H1 (cell line): ENCODE data around the gene ZNF189. TPM values are rescaled to one million over a fixed set of nuclear protein-coding genes. Genes with fewer than 3 reads are reported as not detected.

ENCODE experiments used
- CTCF ChIA-PET: fragments of 300-600 bp; sonication (Branson Sonifier 250); formaldehyde crosslinking; loops from one replicate; lab custom pipeline; 2021; ENCODE audit not compliant: partially characterized antibody; lab: Charles Lee
- POLR2A ChIA-PET: fragments of 300-600 bp; sonication (Branson Sonifier 250); formaldehyde crosslinking; loops from one replicate; lab custom pipeline; 2021; ENCODE audit warnings: inconsistent platforms; ENCODE audit not compliant: partially characterized antibody; lab: Charles Lee
- DNase-seq, 2 experiments: peaks; one replicate each; pipeline versions ENCODE4 v3.0.0 to v3.0.0-alpha.2; 2010 to 2022; ENCODE audit warnings: low spot score in 2 of 2, low read depth in 1 of 2, mixed read lengths in 1 of 2
- FAIRE-seq: peaks from 2 replicates; lab custom pipeline; 2011; peaks lifted over from hg19 to GRCh38; lab: Jason Lieb, UNC
- H2AFZ ChIP-seq: 2 replicates; pipeline ENCODE4 v1.8.1; 2012; ENCODE audit warnings: low read length, inconsistent platforms
- H2AK5ac ChIP-seq: 2 replicates; pipeline ENCODE4 v1.6.1; 2013; ENCODE audit warnings: low read depth, low read length
- H2BK120ac ChIP-seq: replicated peaks from 2 replicates; pipeline ENCODE3; 2013; ENCODE audit warnings: low read depth, low read length, inconsistent platforms
- H2BK12ac ChIP-seq: 2 replicates; pipeline ENCODE4 v1.6.1; 2013; ENCODE audit warnings: low read depth, low read length
- H2BK15ac ChIP-seq: 2 replicates; pipeline ENCODE4 v1.6.1; 2013; ENCODE audit warnings: low read length
- H2BK20ac ChIP-seq: 2 replicates; pipeline ENCODE4 v1.6.1; 2013; ENCODE audit warnings: low read length
- H2BK5ac ChIP-seq: 2 replicates; pipeline ENCODE4 v1.6.1; 2013; ENCODE audit warnings: low read depth, low read length
- H3K14ac ChIP-seq: 2 replicates; pipeline ENCODE4 v1.6.1; 2013; ENCODE audit warnings: inconsistent platforms; ENCODE audit not compliant: insufficient read length
- H3K18ac ChIP-seq: 2 replicates; pipeline ENCODE4 v1.6.1; 2013; ENCODE audit warnings: low read length; ENCODE audit errors: extremely low read depth
- H3K23ac ChIP-seq: 2 replicates; pipeline ENCODE4 v1.6.1; 2013; ENCODE audit warnings: inconsistent platforms; ENCODE audit not compliant: insufficient read length
- H3K23me2 ChIP-seq: 2 replicates; pipeline ENCODE4 v1.6.1; 2013; ENCODE audit warnings: low read depth, low read length
- H3K27ac ChIP-seq: 2 replicates; pipeline ENCODE4 v1.6.1; 2011; ENCODE audit warnings: low read depth, low read length, inconsistent platforms
- H3K27me3 ChIP-seq, 4 experiments: replicated peaks in 1 of 4; 1 replicate in 1 of 4; 2 replicates in 3 of 4; pipeline versions ENCODE4 v1.6.1 to v1.8.1; 2011 to 2013; ENCODE audit warnings: low read length in 3 of 4, mild to moderate bottlenecking in 3 of 4, inconsistent platforms in 2 of 4, mixed read lengths in 2 of 4, moderate library complexity in 1 of 4; ENCODE audit not compliant: control insufficient read depth in 3 of 4, insufficient read depth in 3 of 4; ENCODE audit errors: extremely low read depth in 1 of 4
- H3K36me3 ChIP-seq, 4 experiments: 2 replicates each; pipeline versions ENCODE4 v1.6.1 to v1.8.1; 2011 to 2013; ENCODE audit warnings: mild to moderate bottlenecking in 4 of 4, low read length in 3 of 4, moderate library complexity in 2 of 4, control low read depth in 1 of 4, inconsistent platforms in 1 of 4; ENCODE audit not compliant: insufficient read depth in 4 of 4, control insufficient read depth in 2 of 4
- H3K4ac ChIP-seq: replicated peaks from 2 replicates; pipeline ENCODE3; 2013; ENCODE audit warnings: low read length, low read depth, mixed read lengths, inconsistent platforms; ENCODE audit not compliant: insufficient read length
- H3K4me1 ChIP-seq, 4 experiments: replicated peaks in 1 of 4; 1 replicate in 1 of 4; 2 replicates in 3 of 4; pipeline versions ENCODE4 v1.6.1 to v1.8.1; 2011 to 2013; ENCODE audit warnings: low read length in 3 of 4, inconsistent platforms in 2 of 4, mixed read lengths in 1 of 4; ENCODE audit not compliant: insufficient read depth in 4 of 4, control insufficient read depth in 3 of 4
- H3K4me2 ChIP-seq, 2 experiments: 2 replicates each; pipeline versions ENCODE4 v1.6.1 to v1.8.1; 2011 to 2013; ENCODE audit warnings: low read depth in 2 of 2, low read length in 2 of 2, control low read depth in 1 of 2, inconsistent platforms in 1 of 2, mild to moderate bottlenecking in 1 of 2; ENCODE audit not compliant: insufficient read depth in 1 of 2
- H3K4me3 ChIP-seq, 4 experiments: fragments of 200-600, 300-600 bp in 1 of 4; sonication (generic), shearing (Covaris generic), sonication (Bioruptor Twin) in 1 of 4; 2 replicates each; pipeline versions ENCODE4 v1.5.1 to v1.8.1; 2011 to 2016; ENCODE audit warnings: low read length in 4 of 4, low read depth in 3 of 4, control low read depth in 2 of 4, inconsistent platforms in 2 of 4, mild to moderate bottlenecking in 2 of 4, mixed read lengths in 1 of 4, moderate library complexity in 1 of 4; ENCODE audit not compliant: insufficient read depth in 2 of 4; ENCODE audit errors: extremely low read depth in 1 of 4
- H3K56ac ChIP-seq: replicated peaks from 2 replicates; pipeline ENCODE3; 2013; ENCODE audit warnings: low read depth, mild to moderate bottlenecking, mixed read lengths, low read length, inconsistent platforms; ENCODE audit not compliant: insufficient read length
- H3K79me1 ChIP-seq: 2 replicates; pipeline ENCODE4 v1.6.1; 2013; ENCODE audit warnings: low read depth, low read length, control low read depth
- H3K79me2 ChIP-seq, 2 experiments: 2 replicates each; pipeline versions ENCODE4 v1.6.1 to v1.8.1; 2012 to 2013; ENCODE audit warnings: low read length in 2 of 2, mild to moderate bottlenecking in 2 of 2, inconsistent platforms in 1 of 2; ENCODE audit not compliant: insufficient read depth in 2 of 2, control insufficient read depth in 1 of 2
- H3K9ac ChIP-seq, 4 experiments: replicated peaks in 1 of 4; 1 replicate in 1 of 4; 2 replicates in 3 of 4; pipeline versions ENCODE4 v1.6.1 to v1.8.1; 2011 to 2013; ENCODE audit warnings: low read depth in 3 of 4, low read length in 3 of 4, control low read depth in 2 of 4, mild to moderate bottlenecking in 2 of 4, moderate library complexity in 2 of 4, inconsistent platforms in 1 of 4; ENCODE audit errors: extremely low read depth in 1 of 4
- H3K9me3 ChIP-seq, 2 experiments: 2 replicates each; pipeline versions ENCODE4 v1.6.1 to v1.8.1; 2012 to 2013; ENCODE audit warnings: mild to moderate bottlenecking in 2 of 2, moderate library complexity in 2 of 2, control low read depth in 1 of 2, inconsistent platforms in 1 of 2, low read depth in 1 of 2, low read length in 1 of 2, mixed read lengths in 1 of 2; ENCODE audit not compliant: insufficient read depth in 2 of 2
- H4K20me1 ChIP-seq, 2 experiments: replicated peaks in 1 of 2; 2 replicates each; pipeline versions ENCODE3 to v1.8.1; 2011 to 2013; ENCODE audit warnings: inconsistent platforms in 2 of 2, low read length in 2 of 2, mild to moderate bottlenecking in 1 of 2; ENCODE audit not compliant: insufficient read depth in 2 of 2, control insufficient read depth in 1 of 2
- H4K5ac ChIP-seq: 2 replicates; pipeline ENCODE4 v1.6.1; 2013; ENCODE audit warnings: low read length, low read depth, mixed read lengths, inconsistent platforms; ENCODE audit not compliant: insufficient read length
- H4K8ac ChIP-seq: 2 replicates; pipeline ENCODE4 v1.8.0; 2013; ENCODE audit warnings: mild to moderate bottlenecking, moderate library complexity, low read length, inconsistent platforms; ENCODE audit not compliant: insufficient read depth; ENCODE audit errors: extremely low read depth
- H4K91ac ChIP-seq: replicated peaks from 2 replicates; pipeline ENCODE3; 2013; ENCODE audit warnings: low read length, mixed read lengths, inconsistent platforms; ENCODE audit not compliant: insufficient read length
- RNF2 ChIP-seq: fragments of 200-900, 300-1000 bp; sonication (generic); IDR thresholded peaks from 2 replicates; pipeline ENCODE4 v1.7.1; 2016; ENCODE audit warnings: borderline replicate concordance, low read depth, mild to moderate bottlenecking, antibody characterized with exemption, low read length; ENCODE audit not compliant: poor library complexity, severe bottlenecking; ENCODE audit errors: missing control alignments
- ZNF274 ChIP-seq: IDR thresholded peaks from 2 replicates; pipeline ENCODE4 v1.7.0; 2012; ENCODE audit warnings: low read length, borderline replicate concordance; ENCODE audit errors: extremely low read depth
- whole genome bisulfite sequencing, 2 experiments: shearing (Covaris generic) in 1 of 2; methylation state at CpG; one replicate each; pipeline versions ENCODE4 v1.1.6 to v1.1.7; 2013 to 2015; ENCODE audit warnings: low lambda C conversion rate in 2 of 2, mixed read lengths in 2 of 2, inconsistent platforms in 1 of 2, low coverage in 1 of 2, missing lambda C conversion rate in 1 of 2; ENCODE audit not compliant: insufficient replicate concordance in 2 of 2, insufficient coverage in 1 of 2, insufficient read length in 1 of 2; ENCODE audit errors: extremely low coverage in 1 of 2, missing lambda C conversion rate in 1 of 2; 5-methylcytosine and 5-hydroxymethylcytosine counted together
- polyA plus RNA-seq, 7 experiments: library from polyadenylated mRNA; depleted of rRNA in 3 of 7; stranded (reverse) in 5 of 7; unstranded in 2 of 7; fragments of >200 nt in 5 of 7; fragments of 200-250 nt in 2 of 7; gene quantifications; 1 replicate in 5 of 7; 2 replicates in 1 of 7; 4 replicates in 1 of 7; pipeline versions ENCODE4 v1.2.1 to v1.2.3, GENCODE V29; 2011 to 2013; ENCODE audit warnings: missing spikeins in 2 of 7, mixed read lengths in 2 of 7
- total RNA-seq: library from RNA; stranded (reverse); fragmentation: NEBNext Ultra II Directional; extraction: Animal tissue kit (Norgen Biotek cat#: 25700); gene quantifications from 2 replicates; pipeline ENCODE4 v1.2.1, GENCODE V29; 2021

Gene ZNF189
- total and polyA plus RNA-seq, 2 of the 8 experiments (the other 6 are each of a cell fraction or from before 2014, with no cell fraction given) = 1.9 to 12.3 TPM

DNA sequence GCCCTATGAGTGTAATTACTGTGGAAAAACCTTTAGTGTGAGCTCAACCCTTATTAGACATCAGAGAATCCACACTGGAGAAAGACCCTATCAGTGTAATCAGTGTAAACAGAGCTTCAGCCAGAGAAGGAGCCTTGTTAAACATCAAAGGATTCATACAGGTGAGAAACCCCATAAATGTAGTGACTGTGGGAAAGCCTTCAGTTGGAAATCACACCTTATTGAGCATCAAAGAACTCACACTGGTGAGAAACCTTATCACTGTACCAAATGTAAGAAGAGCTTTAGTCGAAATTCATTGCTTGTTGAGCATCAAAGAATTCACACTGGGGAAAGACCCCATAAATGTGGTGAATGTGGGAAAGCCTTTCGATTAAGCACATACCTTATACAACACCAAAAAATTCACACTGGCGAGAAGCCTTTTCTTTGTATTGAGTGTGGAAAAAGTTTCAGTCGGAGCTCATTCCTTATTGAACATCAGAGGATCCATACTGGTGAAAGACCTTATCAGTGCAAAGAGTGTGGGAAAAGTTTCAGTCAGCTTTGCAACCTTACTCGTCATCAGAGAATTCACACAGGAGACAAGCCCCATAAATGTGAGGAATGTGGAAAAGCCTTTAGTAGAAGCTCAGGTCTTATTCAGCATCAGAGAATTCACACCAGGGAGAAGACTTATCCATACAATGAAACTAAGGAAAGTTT, 9.9 kb downstream of the ZNF189 start:
- WGBS, 2 experiments = 86% methylated on average over 5 of the region's 5 CpGs; no CpG with 5 or more reads in 1 of the 2 experiments
- no peak overlapping the region for H2BK12ac ChIP-seq
- no peak for FAIRE-seq

More for the DNA sequence above, 9.9 kb downstream of the ZNF189 start:
- no peak overlapping the region for H3K56ac ChIP-seq
- ChIA-PET POLR2A (interaction anchor here (0.7 to 1.5 kb wide), 5 partner anchors 8 to 50 kb away, joined by 3 to 5 read pairs (median 4); partner anchors contain the start of gene ALDOB), CTCF (interaction anchor here (0.6 to 1.3 kb wide), 7 partner anchors 14 to 1921 kb away, joined by 3 to 4 read pairs (median 3); no protein-coding TSS in a partner anchor)
- no peak overlapping the region for H3K14ac ChIP-seq
- no peak for DNase-seq
- no peak overlapping the region for H3K4me3 ChIP-seq
- H3K18ac ChIP-seq = no peak overlapping the region
- H2BK15ac ChIP-seq = no peak overlapping the region
- no peaks in the 10 kb centered on the region for H3K79me2 ChIP-seq
- H4K91ac ChIP-seq = no peak overlapping the region
- peaks cover 13 to 62% (median 46%) of the 10 kb centered on the region in 4 experiments for H3K36me3 ChIP-seq
- no peaks in the 10 kb centered on the region for H3K27me3 ChIP-seq
- H3K79me1 ChIP-seq = no peaks in the 10 kb centered on the region
- no peak overlapping the region for H3K27ac ChIP-seq
- H4K8ac ChIP-seq = no peak overlapping the region
- H3K4ac ChIP-seq = no peak overlapping the region
- H3K23me2 ChIP-seq = no peaks in the 10 kb centered on the region
- no peaks in the 10 kb centered on the region for H4K20me1 ChIP-seq
- H3K9ac ChIP-seq = no peak overlapping the region
- peaks cover 49 to 54% of the 10 kb centered on the region in 2 experiments for H3K9me3 ChIP-seq
- TF ChIP-seq RNF2 = no peak
- TF ChIP-seq ZNF274 = peak; percentile 71
- H2BK5ac ChIP-seq = no peak overlapping the region
- H2BK120ac ChIP-seq = no peak overlapping the region
- no peak overlapping the region for H3K23ac ChIP-seq
- H3K4me1 ChIP-seq = no peaks in the 10 kb centered on the region
- H2AFZ ChIP-seq = no peak overlapping the region
- no peak overlapping the region for H2BK20ac ChIP-seq
- H2AK5ac ChIP-seq = no peak overlapping the region
- no peak overlapping the region for H3K4me2 ChIP-seq
- no peak overlapping the region for H4K5ac ChIP-seq
